OCI-LY3 (cell line): ENCODE measurements around the gene SCUBE3.

Experiments used
- H2AFZ ChIP-seq: fragments of 200-600, 300-600 bp; shearing (Covaris generic); 2 replicates; pipeline ENCODE4 v1.6.0; 2014; ENCODE audit warnings: antibody characterized with exemption, low read depth, low read length
- H3K27ac ChIP-seq: fragments of 200-600, 300-600 bp; sonication (generic); 2 replicates; pipeline ENCODE4 v1.5.1; 2014; ENCODE audit warnings: mild to moderate bottlenecking, low read length, moderate library complexity, mixed read lengths
- H3K27me3 ChIP-seq: fragments of 200-600, 300-600 bp; sonication (generic); 2 replicates; pipeline ENCODE4 v1.6.1; 2014; ENCODE audit warnings: low read depth, low read length, mixed read lengths
- H3K36me3 ChIP-seq: fragments of 200-600, 300-600 bp; sonication (generic); replicated peaks from 2 replicates; pipeline ENCODE3; 2014; ENCODE audit warnings: low read depth, low read length, mixed read lengths
- H3K4me1 ChIP-seq: fragments of 300-600, 200-600 bp; sonication (generic); 2 replicates; pipeline ENCODE4 v1.6.1; 2014; ENCODE audit warnings: low read length, mixed read lengths
- H3K4me2 ChIP-seq: fragments of 200-600, 300-600 bp; sonication (generic); 2 replicates; pipeline ENCODE4 v1.6.1; 2014; ENCODE audit warnings: low read length, mixed read lengths
- H3K4me3 ChIP-seq: fragments of 300-600, 200-600 bp; sonication (generic); 2 replicates; pipeline ENCODE4 v1.5.1; 2014; ENCODE audit warnings: antibody characterized with exemption, mild to moderate bottlenecking, low read length, moderate library complexity
- H3K79me2 ChIP-seq: fragments of 300-600, 200-600 bp; shearing (Covaris generic); 2 replicates; pipeline ENCODE4 v1.6.1; 2014; ENCODE audit warnings: mild to moderate bottlenecking, low read length, mixed read lengths
- H3K9ac ChIP-seq: fragments of 300-600, 200-600 bp; shearing (Covaris generic); 2 replicates; pipeline ENCODE4 v1.6.0; 2014; ENCODE audit warnings: mild to moderate bottlenecking, low read length, moderate library complexity
- H3K9me3 ChIP-seq: fragments of 200-600, 300-600 bp; shearing (Covaris generic); 2 replicates; pipeline ENCODE4 v1.6.1; 2014; ENCODE audit warnings: low read length, mixed read lengths; ENCODE audit not compliant: insufficient read depth
- H4K20me1 ChIP-seq: fragments of 200-600, 300-600 bp; sonication (generic); 2 replicates; pipeline ENCODE4 v1.6.1; 2016; ENCODE audit warnings: low read length, mixed read lengths; ENCODE audit not compliant: insufficient read depth
- EZH2phosphoT487 ChIP-seq: fragments of 200-600 bp; shearing (Covaris generic); IDR thresholded peaks from 2 replicates; pipeline ENCODE4 v1.6.1; 2018; ENCODE audit warnings: antibody characterized with exemption, mixed run types, low read depth
- TF ChIP-seq, protein P1 (sequence below): fragments of 200-600, 300-600 bp; sonication (generic); IDR thresholded peaks from 2 replicates; pipeline ENCODE4 v1.5.1; 2014; ENCODE audit warnings: antibody characterized with exemption, low read length, low read depth

Gene SCUBE3

DNA sequence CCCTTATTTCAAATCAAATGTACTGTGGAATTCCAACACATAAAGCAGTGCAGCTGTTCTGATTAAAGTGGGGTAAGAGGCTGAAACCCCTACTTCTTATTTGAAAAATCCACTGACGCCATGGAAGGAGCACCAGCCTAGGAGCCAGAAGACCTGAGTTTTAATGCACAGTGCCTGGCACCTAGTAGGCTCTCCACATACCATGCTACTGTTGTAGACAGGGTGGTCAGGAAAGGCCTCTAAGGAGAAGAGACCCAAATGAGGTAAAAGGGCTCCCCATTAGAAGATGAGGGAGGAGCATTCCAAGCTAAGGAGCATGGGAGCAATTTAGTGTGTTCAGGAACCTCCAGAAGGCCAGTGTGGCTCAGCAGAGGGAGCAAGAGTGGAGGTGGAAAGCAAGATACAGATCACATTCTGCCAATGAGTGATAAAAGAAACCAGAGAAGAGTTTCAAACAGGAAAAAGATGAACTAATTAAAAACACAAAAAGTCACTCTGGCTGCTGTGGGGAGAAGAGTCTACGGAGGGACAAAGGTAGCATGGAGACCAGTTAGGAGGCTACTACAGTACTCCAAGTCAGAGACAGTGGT lies 34.0 kb downstream of the SCUBE3 start:
- Histone ChIP-seq H3K27ac (no peak overlapping the region), H3K9ac (no peak overlapping the region), H4K20me1 (no peaks in the 10 kb centered on the region), H3K4me3 (no peak overlapping the region), H3K4me2 (no peak overlapping the region), H3K9me3 (no peaks in the 10 kb centered on the region), H2AFZ (no peak overlapping the region), H3K4me1 (peaks cover 7% of the 10 kb centered on the region), H3K27me3 (no peaks in the 10 kb centered on the region), H3K79me2 (no peaks in the 10 kb centered on the region), H3K36me3 (no peaks in the 10 kb centered on the region)
- TF ChIP-seq EZH2phosphoT487: no peak
- TF ChIP-seq, protein P1, sequence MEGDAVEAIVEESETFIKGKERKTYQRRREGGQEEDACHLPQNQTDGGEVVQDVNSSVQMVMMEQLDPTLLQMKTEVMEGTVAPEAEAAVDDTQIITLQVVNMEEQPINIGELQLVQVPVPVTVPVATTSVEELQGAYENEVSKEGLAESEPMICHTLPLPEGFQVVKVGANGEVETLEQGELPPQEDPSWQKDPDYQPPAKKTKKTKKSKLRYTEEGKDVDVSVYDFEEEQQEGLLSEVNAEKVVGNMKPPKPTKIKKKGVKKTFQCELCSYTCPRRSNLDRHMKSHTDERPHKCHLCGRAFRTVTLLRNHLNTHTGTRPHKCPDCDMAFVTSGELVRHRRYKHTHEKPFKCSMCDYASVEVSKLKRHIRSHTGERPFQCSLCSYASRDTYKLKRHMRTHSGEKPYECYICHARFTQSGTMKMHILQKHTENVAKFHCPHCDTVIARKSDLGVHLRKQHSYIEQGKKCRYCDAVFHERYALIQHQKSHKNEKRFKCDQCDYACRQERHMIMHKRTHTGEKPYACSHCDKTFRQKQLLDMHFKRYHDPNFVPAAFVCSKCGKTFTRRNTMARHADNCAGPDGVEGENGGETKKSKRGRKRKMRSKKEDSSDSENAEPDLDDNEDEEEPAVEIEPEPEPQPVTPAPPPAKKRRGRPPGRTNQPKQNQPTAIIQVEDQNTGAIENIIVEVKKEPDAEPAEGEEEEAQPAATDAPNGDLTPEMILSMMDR: no peak

DNA sequence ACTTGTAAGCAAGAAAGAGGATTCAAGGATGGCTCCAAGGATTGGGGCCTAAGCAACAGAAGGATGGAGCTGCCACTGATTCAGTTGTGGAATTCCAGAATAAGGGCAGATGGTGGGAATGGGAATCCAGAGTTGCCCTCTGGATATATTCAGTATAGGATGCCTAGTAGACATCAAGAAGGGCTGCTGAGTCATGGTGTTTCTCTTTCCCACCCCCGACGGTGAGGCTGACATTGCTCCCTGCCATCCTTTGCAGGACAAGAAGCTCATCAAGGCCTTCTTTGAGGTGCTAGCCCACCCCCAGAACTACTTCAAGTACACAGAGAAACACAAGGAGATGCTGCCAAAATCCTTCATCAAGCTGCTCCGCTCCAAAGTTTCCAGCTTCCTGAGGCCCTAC lies 34.5 kb downstream of the SCUBE3 start:
- Histone ChIP-seq H3K4me2 (no peak overlapping the region), H3K4me3 (no peak overlapping the region), H3K9ac (no peak overlapping the region), H3K36me3 (no peaks in the 10 kb centered on the region), H3K79me2 (no peaks in the 10 kb centered on the region), H4K20me1 (no peaks in the 10 kb centered on the region), H2AFZ (no peak overlapping the region), H3K27me3 (no peaks in the 10 kb centered on the region), H3K9me3 (no peaks in the 10 kb centered on the region), H3K4me1 (peaks cover 7% of the 10 kb centered on the region), H3K27ac (no peak overlapping the region)
- TF ChIP-seq, protein P1: no peak
- TF ChIP-seq EZH2phosphoT487: no peak

DNA sequence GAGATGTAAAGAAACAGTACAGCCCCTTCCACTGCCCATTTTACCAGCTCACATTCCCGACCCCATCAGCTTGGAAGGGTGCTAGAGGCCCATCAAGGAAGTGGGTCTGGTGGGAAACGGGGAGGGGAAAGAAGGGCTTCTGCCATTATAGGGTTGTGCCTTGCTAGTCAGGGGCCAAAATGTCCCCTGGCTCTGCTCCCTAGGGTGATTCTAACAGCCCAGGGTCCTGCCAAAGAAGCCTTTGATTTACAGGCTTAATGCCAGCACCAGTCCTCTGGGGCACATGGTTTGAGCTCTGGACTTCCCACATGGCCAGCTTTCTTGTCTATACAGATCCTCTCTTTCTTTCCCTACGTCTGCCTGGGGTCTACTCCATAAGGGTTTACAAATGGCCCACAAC lies 35.2 kb downstream of the SCUBE3 start:
- Histone ChIP-seq H3K36me3 (no peaks in the 10 kb centered on the region), H2AFZ (no peak overlapping the region)
- TF ChIP-seq, protein P1: no peak
- TF ChIP-seq EZH2phosphoT487: no peak

DNA sequence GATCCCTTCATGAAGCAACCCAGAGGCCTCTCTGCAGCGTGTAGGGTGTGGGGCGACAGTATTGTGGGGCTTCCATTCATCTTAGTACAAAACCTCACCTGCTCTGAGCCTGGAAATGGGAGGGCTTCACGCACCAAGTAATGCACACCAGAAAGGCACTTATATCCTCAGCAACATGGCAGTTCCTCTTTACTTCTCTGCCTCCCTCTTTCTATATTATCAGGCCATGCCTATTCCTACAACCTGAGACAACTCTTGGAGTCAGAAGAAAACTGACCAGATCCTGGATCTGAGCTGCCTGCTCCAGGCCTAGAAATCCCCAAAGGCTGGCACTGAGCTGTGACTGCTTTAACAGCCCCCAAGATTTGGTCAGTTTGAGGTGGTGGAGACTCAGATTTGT lies 38.2 kb downstream of the SCUBE3 start:
- Histone ChIP-seq H4K20me1 (no peaks in the 10 kb centered on the region), H3K79me2 (no peaks in the 10 kb centered on the region), H2AFZ (no peak overlapping the region), H3K27ac (no peak overlapping the region), H3K36me3 (no peaks in the 10 kb centered on the region), H3K4me3 (no peak overlapping the region), H3K9me3 (no peaks in the 10 kb centered on the region), H3K9ac (no peak overlapping the region), H3K4me1 (peaks cover 7% of the 10 kb centered on the region), H3K4me2 (no peak overlapping the region), H3K27me3 (no peaks in the 10 kb centered on the region)
- TF ChIP-seq, protein P1: no peak
- TF ChIP-seq EZH2phosphoT487: no peak

More for the DNA sequence above, 35.2 kb downstream of the SCUBE3 start:
- no peaks in the 10 kb centered on the region for H3K9me3 ChIP-seq
- H3K4me2 ChIP-seq: no peak overlapping the region
- no peaks in the 10 kb centered on the region for H3K79me2 ChIP-seq
- H3K27me3 ChIP-seq: no peaks in the 10 kb centered on the region
- H4K20me1 ChIP-seq: no peaks in the 10 kb centered on the region
- peaks cover 7% of the 10 kb centered on the region for H3K4me1 ChIP-seq
- no peak overlapping the region for H3K27ac ChIP-seq
- H3K9ac ChIP-seq: no peak overlapping the region
- no peak overlapping the region for H3K4me3 ChIP-seq
